ENCODE measurements around the gene ATP5MC2. TPM values are rescaled to one million over a fixed set of nuclear protein-coding genes. Genes with fewer than 3 reads are reported as not detected.

The ATP5MC2 gene
- total RNA-seq, 1 experiment from 2014 or later = 322 TPM

Other genes with a start within 250 kb of the ATP5MC2 start
- gene PRR13, start 234.3 kb downstream of the ATP5MC2 start, total RNA-seq (2014; rRNA removed) = 54.2 and 60.9 TPM in 2 replicates
- 204 and 306 TPM in 2 replicates for gene PCBP2, start 224.0 kb downstream of the ATP5MC2 start, total RNA-seq (2014; rRNA removed)
- gene MAP3K12, start 176.6 kb downstream of the ATP5MC2 start, total RNA-seq (2014; rRNA removed) = 8.5 and 9.6 TPM in 2 replicates
- 82.0 and 98.9 TPM in 2 replicates for gene TARBP2, start 174.8 kb downstream of the ATP5MC2 start, total RNA-seq (2014; rRNA removed)
- not detected in 2 replicates for gene NPFF, start 168.6 kb downstream of the ATP5MC2 start, total RNA-seq (2014; rRNA removed)
- 7.9 and 14.2 TPM in 2 replicates for gene ATF7, start 49.7 kb downstream of the ATP5MC2 start, total RNA-seq (2014; rRNA removed)
- gene CALCOCO1, start 51.4 kb upstream of the ATP5MC2 start, total RNA-seq (2014; rRNA removed) = 20.4 and 30.6 TPM in 2 replicates
- gene CISTR, start 75.9 kb upstream of the ATP5MC2 start, total RNA-seq (2014; rRNA removed) = not detected in 2 replicates